ENCODE measurements around the gene ARL13B.
"Not testable (repeated sequence)": the region's sequence is repeated elsewhere in the genome, so short reads cannot be mapped to it uniquely, and the experiment has no call there.

Gene ARL13B

GRCh38 chr3:94063496-94064119 lies 83.7 kb downstream of the ARL13B start:
- DNase-seq = no peak

GRCh38 chr3:94064243-94064860 lies 84.4 kb downstream of the ARL13B start:
- DNase-seq = no peak

GRCh38 chr3:94065122-94065521 lies 85.2 kb downstream of the ARL13B start:
- DNase-seq = no peak

DNA sequence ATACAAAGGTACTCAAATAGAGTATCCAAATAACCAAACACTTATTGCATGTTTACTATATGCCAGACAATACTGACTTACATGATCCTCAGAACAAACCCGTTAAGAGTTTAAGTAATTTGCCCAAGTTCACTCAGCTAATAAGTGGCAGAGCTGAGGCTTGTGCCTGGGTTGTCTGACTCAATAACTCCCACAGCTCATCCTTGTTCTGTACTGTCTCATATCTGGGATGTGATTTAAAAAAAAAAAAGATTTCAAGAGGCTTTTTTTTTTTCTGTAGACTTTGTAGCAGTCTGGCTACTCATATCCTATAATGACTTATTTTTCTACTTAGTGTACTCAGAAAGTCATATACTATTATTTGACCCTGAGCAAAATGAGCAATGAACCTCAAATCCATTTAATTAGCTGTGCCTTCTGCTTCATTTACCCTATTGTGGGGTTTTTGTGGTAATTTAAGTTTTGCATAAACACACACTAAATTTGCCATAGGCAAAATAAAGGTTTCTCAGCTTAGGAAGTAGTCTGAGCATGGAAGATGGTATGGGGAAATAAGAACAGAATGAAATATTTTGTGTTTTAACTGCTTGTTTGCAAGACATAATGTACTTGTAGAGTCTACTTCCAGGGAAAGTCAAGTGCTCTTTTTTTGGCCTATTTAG lies 86.0 kb downstream of the ARL13B start:
- DNase-seq = no peak

- no peak for DNase-seq
Measured at GRCh38 chr3:94066506-94067500, 86.8 kb downstream of the ARL13B start.

- peak; percentile 0 for DNase-seq
Measured at GRCh38 chr3:94069194-94069813, 89.3 kb downstream of the ARL13B start.

- DNase-seq = no peak
Measured at GRCh38 chr3:94070341-94070911, 90.5 kb downstream of the ARL13B start.

GRCh38 chr3:94071713-94072284 lies 91.8 kb downstream of the ARL13B start:
- no peak for DNase-seq

DNA sequence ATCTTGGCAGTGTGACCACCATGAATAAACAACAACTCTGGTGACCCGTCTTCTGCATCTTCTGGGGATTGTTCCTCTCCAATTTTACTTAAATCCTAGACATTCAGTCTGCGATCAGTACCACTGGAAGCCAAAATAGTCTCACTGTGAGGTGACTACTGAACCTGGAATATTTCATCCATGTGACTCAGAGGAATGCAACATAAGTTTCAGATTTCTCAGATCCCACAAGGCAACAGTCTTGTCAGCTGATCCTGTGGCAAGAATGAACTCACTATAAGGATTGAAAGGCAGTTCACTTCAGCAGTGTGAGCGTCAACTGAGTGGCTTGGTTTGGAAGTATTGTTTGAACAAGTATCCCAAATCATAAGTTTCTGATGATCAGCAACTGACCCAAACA lies 96.1 kb downstream of the ARL13B start:
- DNase-seq = no peak

GRCh38 chr3:94080552-94080951 lies 100.6 kb downstream of the ARL13B start:
- DNase-seq = not testable (repeated sequence)

GRCh38 chr3:94081884-94082283 lies 101.9 kb downstream of the ARL13B start:
- no peak for DNase-seq

GRCh38 chr3:94082391-94082937 lies 102.5 kb downstream of the ARL13B start:
- peak; percentile 35 for DNase-seq

DNA sequence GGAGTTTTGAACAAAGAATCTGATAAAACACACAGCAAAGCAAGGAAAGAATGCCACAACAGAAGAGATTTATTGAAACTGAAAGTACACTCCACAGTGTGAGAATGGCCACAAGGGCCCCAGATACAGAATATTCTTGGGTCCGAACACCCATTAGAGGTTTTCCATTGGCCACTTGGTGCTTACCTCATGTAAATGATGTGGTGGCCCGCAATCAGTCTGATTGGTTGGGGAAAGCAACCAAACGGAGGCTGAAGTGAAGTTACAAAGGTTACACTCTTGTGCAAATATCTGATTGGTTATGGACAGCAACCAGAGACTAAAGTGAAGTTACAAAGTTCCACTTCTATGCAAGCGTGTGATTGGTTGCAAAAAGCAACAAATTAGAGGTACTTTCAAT lies 103.3 kb downstream of the ARL13B start:
- DNase-seq = no peak

GRCh38 chr3:94089126-94089525 lies 109.2 kb downstream of the ARL13B start:
- DNase-seq = no peak

- DNase-seq = no peak
Measured at GRCh38 chr3:94092086-94092485, 112.1 kb downstream of the ARL13B start.

DNA sequence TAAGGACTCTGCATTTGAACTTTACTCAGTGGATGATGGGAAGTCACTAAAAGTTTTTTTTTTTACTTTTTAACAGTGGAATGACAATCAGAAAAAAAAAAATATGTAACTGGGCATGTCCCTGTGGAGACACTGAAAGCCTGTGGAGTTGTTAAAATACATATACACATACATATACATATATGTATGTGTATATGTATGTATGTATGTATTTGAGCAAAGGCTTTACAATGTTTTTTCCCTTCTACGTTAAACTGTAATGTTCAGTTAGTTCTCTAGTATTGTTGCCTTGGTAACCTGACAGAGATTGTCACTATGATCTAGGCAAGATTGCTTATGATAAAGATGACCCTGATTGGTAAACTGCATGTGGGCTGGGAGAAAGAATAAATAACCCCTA lies 113.2 kb downstream of the ARL13B start:
- DNase-seq = no peak

DNA sequence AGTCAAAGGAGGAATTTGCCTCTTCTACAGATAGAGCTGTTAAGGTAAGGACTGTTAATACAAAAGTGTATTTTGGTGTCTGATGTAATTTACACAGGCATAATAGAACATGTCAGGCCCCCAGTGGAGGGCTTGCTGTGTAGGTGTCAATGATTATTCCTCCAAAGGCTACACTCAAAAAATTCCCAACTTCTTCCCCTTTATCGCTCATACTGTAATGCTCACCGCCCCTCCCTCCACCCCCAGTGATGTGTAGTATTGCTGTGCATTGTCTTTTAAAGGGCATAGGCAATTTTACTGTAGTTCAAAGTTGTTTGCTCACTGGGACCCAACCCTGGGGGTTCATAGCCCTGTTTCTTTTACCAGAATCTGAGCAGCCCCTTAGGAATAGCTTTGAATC lies 115.2 kb downstream of the ARL13B start:
- DNase-seq = no peak

DNA sequence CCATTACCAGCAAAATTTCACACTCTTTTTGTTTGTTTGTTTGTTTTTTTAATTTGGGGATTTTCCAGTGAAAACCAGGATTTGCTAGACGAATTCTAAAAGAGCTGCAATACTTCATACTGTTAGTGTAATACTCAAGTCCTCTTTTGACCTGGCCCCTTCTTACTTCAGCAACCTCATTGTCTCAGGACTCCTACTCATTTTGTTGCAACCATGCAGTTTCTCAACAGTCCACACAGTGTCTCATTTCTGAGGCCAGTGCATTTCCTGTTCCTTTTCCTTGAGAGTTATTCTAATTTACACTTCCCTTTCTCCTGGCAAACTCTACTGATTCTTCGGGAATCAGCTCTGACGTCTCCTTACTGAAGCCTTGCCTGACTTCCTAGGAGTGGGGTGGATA lies 118.5 kb downstream of the ARL13B start:
- no peak for DNase-seq

DNA sequence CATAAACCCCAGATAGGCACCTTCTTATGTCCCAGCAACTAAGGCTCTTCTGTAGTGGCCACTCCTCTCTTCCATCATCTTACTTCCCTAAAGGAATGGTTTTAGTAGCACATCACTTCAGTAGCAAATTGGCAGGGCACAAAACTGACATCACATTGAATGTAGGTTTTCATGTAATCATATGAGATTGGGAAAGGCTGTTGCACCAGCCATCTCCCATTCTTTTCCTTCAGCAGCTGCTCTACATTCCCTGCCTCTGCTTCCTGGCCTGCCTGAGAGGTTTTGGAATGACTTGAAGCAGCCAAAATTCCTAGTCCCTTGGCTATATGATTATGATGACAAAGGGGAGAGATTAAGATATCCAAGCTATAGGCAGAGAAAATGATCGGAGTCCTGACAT lies 119.4 kb downstream of the ARL13B start:
- no peak for DNase-seq

DNA sequence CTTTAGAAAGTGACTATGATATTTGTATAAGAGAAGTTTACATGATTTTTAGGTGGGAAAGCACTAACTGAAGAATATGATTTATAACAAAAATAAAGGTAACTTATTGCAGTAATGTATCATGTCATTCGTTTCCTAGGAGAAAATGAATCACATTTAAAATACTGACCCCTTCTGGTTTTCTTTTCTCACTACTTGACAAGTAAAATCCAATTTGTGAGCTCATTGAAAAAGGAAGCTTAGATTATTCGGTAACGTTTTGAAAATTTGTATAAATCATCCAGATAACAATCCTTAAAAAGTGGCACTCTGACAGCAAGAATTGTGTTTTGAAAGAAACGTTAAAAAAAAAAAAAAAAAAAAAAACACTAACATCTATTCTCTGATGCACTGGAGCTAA lies 121.9 kb downstream of the ARL13B start:
- DNase-seq = no peak
